GM12878 (cell line): ENCODE data around the gene CABLES1. TPM values are rescaled to one million over a fixed set of nuclear protein-coding genes. Genes with fewer than 3 reads are reported as not detected.

Experiments used
- ATAC-seq: fragments of 200-7000 bp; cut with Tn5 transposase; 3 replicates; pipeline ENCODE4 v1.9.1; 2020; ENCODE audit warnings: mild to moderate bottlenecking, moderate library complexity
- BruUV-seq: library from RNA; stranded (reverse); fragments of 400-500 nt; replicated peaks from 2 replicates; lab custom pipeline; 2021; lab: Mats Ljungman, UMichigan
- CTCF ChIA-PET: fragments of 300-600 bp; sonication (Branson Sonifier 250); formaldehyde crosslinking; extraction: SDS; loops from one replicate; lab custom pipeline; 2021; ENCODE audit warnings: inconsistent platforms; lab: Yijun Ruan, JAX
- POLR2A ChIA-PET: fragments of 350-600 bp; formaldehyde crosslinking; extraction: SDS; loops from one replicate; lab custom pipeline; 2021; ENCODE audit warnings: inconsistent platforms; lab: Charles Lee
- RAD21 ChIA-PET: fragments of 300-600 bp; sonication (Branson Sonifier 250); formaldehyde crosslinking; loops from one replicate; lab custom pipeline; 2023; ENCODE audit warnings: antibody characterized with exemption; ENCODE audit not compliant: unreplicated experiment; lab: Charles Lee
- SMC1A ChIA-PET: fragments of 300-600 bp; sonication (Branson Sonifier 250); formaldehyde crosslinking; loops from one replicate; lab custom pipeline; 2023; ENCODE audit not compliant: unreplicated experiment, uncharacterized antibody; lab: Charles Lee
- DNase-seq: peaks from one replicate; pipeline ENCODE4 v3.0.0-alpha.2; 2011; ENCODE audit warnings: low read depth, low spot score
- FAIRE-seq: peaks from 3 replicates; lab custom pipeline; 2011; peaks lifted over from hg19 to GRCh38; lab: Jason Lieb, UNC
- H2AFZ ChIP-seq: 2 replicates; pipeline ENCODE4 v1.6.0; 2011; ENCODE audit warnings: low read depth, low read length, control low read depth; ENCODE audit not compliant: control insufficient read depth
- H3K27ac ChIP-seq: 2 replicates; pipeline ENCODE4 v1.5.1; 2011; ENCODE audit warnings: control low read depth; ENCODE audit not compliant: control insufficient read depth, insufficient read depth
- H3K27me3 ChIP-seq, 2 experiments: replicated peaks in 1 of 2; 2 replicates each; pipeline versions ENCODE4 v1.6.0 to v1.6.1; 2011; ENCODE audit warnings: low read length in 1 of 2; ENCODE audit not compliant: control insufficient read depth in 2 of 2, insufficient read depth in 2 of 2
- H3K36me3 ChIP-seq, 2 experiments: 2 replicates each; pipeline ENCODE4 v1.5.1; 2011; ENCODE audit warnings: low read length in 1 of 2; ENCODE audit not compliant: control insufficient read depth in 2 of 2, insufficient read depth in 2 of 2
- H3K4me1 ChIP-seq: 2 replicates; pipeline ENCODE4 v1.6.1; 2011; ENCODE audit warnings: mild to moderate bottlenecking, low read length, moderate library complexity, mixed read lengths; ENCODE audit not compliant: control insufficient read depth, insufficient read depth
- H3K4me2 ChIP-seq: 2 replicates; pipeline ENCODE4 v1.6.0; 2011; ENCODE audit warnings: control low read depth; ENCODE audit not compliant: control insufficient read depth, insufficient read depth
- H3K4me3 ChIP-seq: fragments of 200-600 bp; sonication (generic); 2 replicates; pipeline ENCODE4 v1.5.1; 2016
- H3K79me2 ChIP-seq: 2 replicates; pipeline ENCODE4 v1.6.0; 2011; ENCODE audit warnings: low read length; ENCODE audit not compliant: control insufficient read depth, insufficient read depth
- H3K9ac ChIP-seq: 2 replicates; pipeline ENCODE4 v1.8.0; 2011; ENCODE audit warnings: low read length, control low read depth, mixed read lengths; ENCODE audit not compliant: control insufficient read depth, insufficient read depth
- H3K9me3 ChIP-seq: replicated peaks from 3 replicates; pipeline ENCODE4 v1.5.1; 2011; ENCODE audit warnings: mild to moderate bottlenecking, low read length; ENCODE audit not compliant: control insufficient read depth, insufficient read depth
- H4K20me1 ChIP-seq: 2 replicates; pipeline ENCODE4 v1.6.0; 2011; ENCODE audit not compliant: control insufficient read depth, insufficient read depth
- GATAD2B ChIP-seq: fragments of 450-650 bp; conservative IDR thresholded peaks from 2 replicates; pipeline ENCODE4 v1.6.1; 2017; ENCODE audit warnings: low read depth, mild to moderate bottlenecking, moderate library complexity
- MYB ChIP-seq: fragments of 150-350 bp; IDR thresholded peaks from 2 replicates; pipeline ENCODE4 v1.6.1; 2014; ENCODE audit warnings: mild to moderate bottlenecking, low read depth, low read length, borderline replicate concordance
- POLR2AphosphoS2 ChIP-seq: IDR thresholded peaks from 2 replicates; pipeline ENCODE4 v1.6.1; 2011; ENCODE audit warnings: low read depth, mild to moderate bottlenecking, low read length, improper control_type of control experiment, moderate library complexity
- SMARCA5 ChIP-seq: fragments of 450-650 bp; IDR thresholded peaks from 2 replicates; pipeline ENCODE4 v1.6.1; 2017; ENCODE audit warnings: mild to moderate bottlenecking
- whole genome bisulfite sequencing: methylation state at CpG from one replicate; pipeline ENCODE4 v1.1.6; 2016; ENCODE audit warnings: low lambda C conversion rate; ENCODE audit not compliant: insufficient replicate concordance, insufficient coverage; ENCODE audit errors: missing lambda C conversion rate; 5-methylcytosine and 5-hydroxymethylcytosine counted together
- in situ Hi-C: fragments of 300-500 bp; cut with MboI; formaldehyde crosslinking; loops from 9 replicates; pipeline ENCODE4 v1.14.3; 2018; ENCODE audit warnings: mixed read lengths
- intact Hi-C: fragments of 100-400 bp; cut with micrococcal nuclease; formaldehyde crosslinking; loops from one replicate; pipeline ENCODE4 v1.14.2; 2022; ENCODE audit not compliant: unreplicated experiment
- polyA plus RNA-seq, 11 experiments: library from polyadenylated mRNA; depleted of rRNA in 4 of 11; unstranded in 6 of 11; stranded (reverse) in 5 of 11; fragments of >200 nt; fragmentation: Nextera tagmentation in 4 of 11; fragmentation: Illumina TruSeq in 1 of 11; extraction: Ambion mirVana in 4 of 11; extraction: Trizol in 1 of 11; gene quantifications; 1 replicate in 1 of 11; 2 replicates in 10 of 11; pipeline versions ENCODE4 v1.2.1 to v1.2.3, GENCODE V29; 2011 to 2016; ENCODE audit warnings: inconsistent platforms in 2 of 11, missing spikeins in 2 of 11, low read depth in 1 of 11
- total RNA-seq, 4 experiments: library from RNA; depleted of rRNA in 3 of 4; stranded (reverse); fragments of >200 nt in 3 of 4; fragmentation: Illumina TruSeq in 1 of 4; extraction: Trizol in 1 of 4; gene quantifications; 2 replicates each; pipeline versions ENCODE4 v1.2.1 to v1.2.3, GENCODE V29; 2013 to 2021
- TF ChIP-seq, protein P1 (sequence below): fragments of 150-350 bp; IDR thresholded peaks from 2 replicates; pipeline ENCODE4 v1.6.1; 2014; ENCODE audit warnings: mild to moderate bottlenecking, low read depth, low read length

Gene CABLES1
- total and polyA plus RNA-seq, 10 of the 15 experiments (the other 5 are each of a cell fraction or from before 2014, with no cell fraction given): 2.9 to 27.2 (median 8.2) TPM

DNA sequence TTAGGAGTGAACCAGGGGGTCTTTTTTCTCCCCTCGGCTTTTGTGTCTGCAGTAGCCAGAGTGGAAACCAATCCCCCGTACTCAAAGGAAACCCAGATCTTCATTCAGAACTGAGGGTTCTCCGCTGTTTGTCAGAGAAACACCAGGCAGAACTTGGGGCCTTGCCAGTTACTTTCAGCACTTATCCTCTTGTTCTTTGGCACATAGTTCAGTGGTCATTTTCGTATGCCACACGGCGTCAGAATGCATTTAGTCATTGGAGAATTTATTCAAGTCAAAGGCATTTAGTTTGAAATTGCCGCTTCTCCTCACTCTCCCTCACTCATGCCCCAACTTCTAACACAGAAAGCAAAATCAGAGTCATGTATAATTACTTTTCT lies 102.9 kb downstream of the CABLES1 start:
- Histone ChIP-seq H3K4me1 (peaks cover 50% of the 10 kb centered on the region), H4K20me1 (no peaks in the 10 kb centered on the region), H3K9me3 (no peaks in the 10 kb centered on the region), H3K79me2 (no peaks in the 10 kb centered on the region), H3K36me3 (peaks cover 4 to 6% of the 10 kb centered on the region in 2 experiments; a peak in 2 of 4 replicates), H3K9ac (peak overlapping the region; percentile 55), H2AFZ (peak overlapping the region; percentile 35; the same call in 1 of the 2 replicates), H3K27me3 (no peaks in the 10 kb centered on the region), H3K4me2 (peak overlapping the region; percentile 72), H3K27ac (peak overlapping the region; percentile 76), H3K4me3 (no peak overlapping the region)
- 78% methylated on average over 7 of the region's 7 CpGs for WGBS
- in situ Hi-C loops: loop anchor here (5.0 kb wide), 1 partner anchor 119 kb away; no protein-coding TSS in a partner anchor
- DNase-seq (no peak), ATAC-seq (no peak), FAIRE-seq (no peak)
- ChIA-PET SMC1A (interaction anchor here (1.1 to 4.5 kb wide), 9 partner anchors 12 to 174 kb away, joined by 3 to 52 read pairs (median 4); no protein-coding TSS in a partner anchor), CTCF (interaction anchor here (0.6 to 6.9 kb wide), 9 partner anchors 10 to 174 kb away, joined by 3 to 51 read pairs (median 4); no protein-coding TSS in a partner anchor), POLR2A (interaction anchor here (0.6 to 2.9 kb wide), 2 partner anchors 10 to 21 kb away, joined by 4 to 17 read pairs; no protein-coding TSS in a partner anchor), RAD21 (interaction anchor here (2.1 to 4.7 kb wide), 3 partner anchors 10 to 120 kb away, joined by 8 to 29 read pairs (median 21); no protein-coding TSS in a partner anchor)
- TSS peak; percentile 55 for BruUV-seq
- intact Hi-C loops: loop anchor here (5.0 to 10.0 kb wide), 3 partner anchors 174 to 777 kb away; partner anchors contain the start of genes RMC1 and TTC39C
- TF ChIP-seq SMARCA5 (0 out of 2 replicates have a peak, but pooled peaks have one; percentile 3), POLR2AphosphoS2 (no peak), MYB (no peak), GATAD2B (no peak)
- TF ChIP-seq, protein P1, sequence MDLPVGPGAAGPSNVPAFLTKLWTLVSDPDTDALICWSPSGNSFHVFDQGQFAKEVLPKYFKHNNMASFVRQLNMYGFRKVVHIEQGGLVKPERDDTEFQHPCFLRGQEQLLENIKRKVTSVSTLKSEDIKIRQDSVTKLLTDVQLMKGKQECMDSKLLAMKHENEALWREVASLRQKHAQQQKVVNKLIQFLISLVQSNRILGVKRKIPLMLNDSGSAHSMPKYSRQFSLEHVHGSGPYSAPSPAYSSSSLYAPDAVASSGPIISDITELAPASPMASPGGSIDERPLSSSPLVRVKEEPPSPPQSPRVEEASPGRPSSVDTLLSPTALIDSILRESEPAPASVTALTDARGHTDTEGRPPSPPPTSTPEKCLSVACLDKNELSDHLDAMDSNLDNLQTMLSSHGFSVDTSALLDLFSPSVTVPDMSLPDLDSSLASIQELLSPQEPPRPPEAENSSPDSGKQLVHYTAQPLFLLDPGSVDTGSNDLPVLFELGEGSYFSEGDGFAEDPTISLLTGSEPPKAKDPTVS: no peak
